GM23338 (cell line): ENCODE measurements around the gene GFOD1. TPM values are rescaled to one million over a fixed set of nuclear protein-coding genes. Genes with fewer than 3 reads are reported as not detected.

Source experiments
- ATAC-seq: fragments of 200-7000 bp; cut with Tn5 transposase; 3 replicates; pipeline ENCODE4 v1.9.1; 2020
- DNase-seq: peaks from one replicate; pipeline ENCODE4 v3.0.0-alpha.2; 2015; ENCODE audit warnings: low spot score
- H2AFZ ChIP-seq: fragments of 200-600 bp; sonication (generic); 2 replicates; pipeline ENCODE4 v1.8.0; 2016; ENCODE audit warnings: antibody characterized with exemption, mild to moderate bottlenecking, moderate library complexity
- H3F3A ChIP-seq: fragments of 200-600 bp; sonication (generic); replicated peaks from 2 replicates; pipeline ENCODE4 v1.8.0; 2017; ENCODE audit warnings: antibody characterized with exemption, mixed run types, low read depth
- H3K27ac ChIP-seq: fragments of 200-600 bp; sonication (generic); 2 replicates; pipeline ENCODE4 v1.6.1; 2016; ENCODE audit warnings: low read depth
- H3K27me3 ChIP-seq: fragments of 200-600 bp; sonication (generic); 2 replicates; pipeline ENCODE4 v1.8.0; 2016; ENCODE audit warnings: mild to moderate bottlenecking, mixed run types, moderate library complexity; ENCODE audit not compliant: insufficient read depth
- H3K36me3 ChIP-seq: fragments of 200-600 bp; sonication (generic); 2 replicates; pipeline ENCODE4 v1.8.0; 2016; ENCODE audit warnings: mild to moderate bottlenecking; ENCODE audit not compliant: insufficient read depth
- H3K4me1 ChIP-seq: fragments of 200-600 bp; sonication (generic); 2 replicates; pipeline ENCODE4 v1.8.0; 2016; ENCODE audit warnings: mild to moderate bottlenecking, moderate library complexity; ENCODE audit not compliant: insufficient read depth
- H3K4me2 ChIP-seq: fragments of 200-600 bp; sonication (generic); 2 replicates; pipeline ENCODE4 v1.7.1; 2017; ENCODE audit warnings: mixed run types
- H3K4me3 ChIP-seq: fragments of 200-600 bp; sonication (generic); 2 replicates; pipeline ENCODE4 v1.6.1; 2016; ENCODE audit warnings: mixed run types
- H3K79me2 ChIP-seq: fragments of 200-600 bp; sonication (generic); replicated peaks from 2 replicates; pipeline ENCODE4 v1.8.0; 2017; ENCODE audit warnings: mild to moderate bottlenecking; ENCODE audit not compliant: insufficient read depth
- H3K9me2 ChIP-seq: fragments of 200-600 bp; sonication (generic); 2 replicates; pipeline ENCODE4 v1.8.0; 2017; ENCODE audit not compliant: insufficient read depth
- H4K20me1 ChIP-seq: fragments of 200-600 bp; sonication (generic); replicated peaks from 2 replicates; pipeline ENCODE4 v1.8.0; 2017; ENCODE audit warnings: mild to moderate bottlenecking; ENCODE audit not compliant: insufficient read depth
- H3K27ac Mint-ChIP-seq: 2 replicates; pipeline ENCODE4 v1.8.0; 2020; ENCODE audit warnings: inconsistent platforms, mild to moderate bottlenecking, moderate library complexity, mixed read lengths
- H3K27me3 Mint-ChIP-seq: 3 replicates; pipeline ENCODE4 v1.8.0; 2022; ENCODE audit warnings: low read depth, mild to moderate bottlenecking, moderate library complexity, mixed read lengths, inconsistent platforms; ENCODE audit not compliant: insufficient read depth, poor library complexity
- H3K36me3 Mint-ChIP-seq: 3 replicates; pipeline ENCODE4 v1.8.0; 2021; ENCODE audit warnings: low read depth, mild to moderate bottlenecking, inconsistent platforms, moderate library complexity, mixed read lengths
- H3K4me1 Mint-ChIP-seq: 3 replicates; pipeline ENCODE4 v1.8.0; 2020; ENCODE audit warnings: mild to moderate bottlenecking, inconsistent platforms, mixed read lengths
- H3K4me3 Mint-ChIP-seq: 3 replicates; pipeline ENCODE4 v1.8.0; 2021; ENCODE audit warnings: moderate library complexity, mild to moderate bottlenecking, inconsistent platforms, mixed read lengths
- H3K9me3 Mint-ChIP-seq: 3 replicates; pipeline ENCODE4 v1.8.0; 2020; ENCODE audit warnings: moderate library complexity, mild to moderate bottlenecking, inconsistent platforms, mixed read lengths
- CREB1 ChIP-seq: fragments of 250-450 bp; sonication (Bioruptor Pico); IDR thresholded peaks from 2 replicates; pipeline ENCODE4 v1.5.0; 2020; ENCODE audit warnings: low read depth, mild to moderate bottlenecking, moderate library complexity
- CTCF ChIP-seq, 2 experiments: fragments of 200-600 bp in 1 of 2; sonication (generic) in 1 of 2; conservative IDR thresholded peaks; 2 replicates each; pipeline versions ENCODE4 v1.5.1 to v1.6.1; 2016 to 2017; ENCODE audit warnings: antibody characterized with exemption in 2 of 2, low read depth in 2 of 2, mild to moderate bottlenecking in 2 of 2, moderate library complexity in 1 of 2
- EZH2 ChIP-seq: fragments of 200-600 bp; sonication (generic); IDR thresholded peaks from one replicate; pipeline ENCODE4 v1.8.0; 2017; ENCODE audit warnings: antibody characterized with exemption, mild to moderate bottlenecking, low read depth; ENCODE audit not compliant: unreplicated experiment
- EZH2phosphoT487 ChIP-seq: fragments of 200-600 bp; sonication (generic); IDR thresholded peaks from one replicate; pipeline ENCODE4 v1.8.1; 2018; ENCODE audit warnings: antibody characterized with exemption; ENCODE audit not compliant: unreplicated experiment
- JUNB ChIP-seq: IDR thresholded peaks from one replicate; pipeline ENCODE4 v1.6.1; 2016; ENCODE audit warnings: antibody characterized with exemption; ENCODE audit not compliant: unreplicated experiment
- NANOG ChIP-seq: IDR thresholded peaks from 2 replicates; pipeline ENCODE4 v1.6.1; 2016; ENCODE audit warnings: antibody characterized with exemption, borderline replicate concordance
- POLR2AphosphoS5 ChIP-seq: IDR thresholded peaks from 2 replicates; pipeline ENCODE4 v1.6.1; 2016; ENCODE audit warnings: antibody characterized with exemption, low read depth
- REST ChIP-seq: IDR thresholded peaks from one replicate; pipeline ENCODE4 v1.6.1; 2018; ENCODE audit warnings: antibody characterized with exemption; ENCODE audit not compliant: unreplicated experiment
- STAT1 ChIP-seq: IDR thresholded peaks from one replicate; pipeline ENCODE4 v1.6.1; 2016; ENCODE audit warnings: antibody characterized with exemption; ENCODE audit not compliant: unreplicated experiment
- ZNF114 ChIP-seq: fragments of 250-450 bp; sonication (Bioruptor Pico); IDR thresholded peaks from 2 replicates; pipeline ENCODE4 v1.5.0; 2020; ENCODE audit warnings: mild to moderate bottlenecking, moderate library complexity
- ZNF331 ChIP-seq: fragments of 250-450 bp; sonication (Bioruptor Pico); IDR thresholded peaks from 2 replicates; pipeline ENCODE4 v1.5.0; 2020; ENCODE audit warnings: low read depth, mild to moderate bottlenecking, moderate library complexity
- polyA plus RNA-seq: library from polyadenylated mRNA; unstranded; fragments of >200 nt; fragmentation: Nextera tagmentation; extraction: Ambion mirVana; gene quantifications from 2 replicates; pipeline ENCODE4 v1.2.1, GENCODE V29; 2016
- total RNA-seq: library from RNA; depleted of rRNA; stranded (reverse); fragments of >200 nt; shearing (Covaris generic); gene quantifications from 2 replicates; pipeline ENCODE4 v1.2.3, GENCODE V29; 2014

The GFOD1 gene
- total and polyA plus RNA-seq, 2 experiments from 2014 or later, result 4.9 to 12.8 TPM

GRCh38 chr6:13467216-13467600 lies 20.2 kb downstream of the GFOD1 start (continued):
- TF ChIP-seq REST, result no peak
- TF ChIP-seq CREB1, result no peak
- TF ChIP-seq ZNF114 (CRISPR knock-in tag), result no peak
- no peak for TF ChIP-seq CTCF (conservative IDR thresholded peaks at IDR 0.05; ENCODE audit: low read depth in 2 of 2)
- TF ChIP-seq EZH2phosphoT487, result no peak
- no peak for TF ChIP-seq POLR2AphosphoS5
- TF ChIP-seq ZNF331 (CRISPR knock-in tag), result no peak
- no peak for TF ChIP-seq STAT1

GRCh38 chr6:13466304-13467215 lies 20.8 kb downstream of the GFOD1 start:
- Histone ChIP-seq H3K27ac (no peak overlapping the region; the same call in 1 of the 2 replicates), H3K36me3 (no peaks in the 10 kb centered on the region), H3K4me3 (no peak overlapping the region), H3K4me2 (no peak overlapping the region), H3K9me2 (no peaks in the 10 kb centered on the region), H3K79me2 (peaks cover 7% of the 10 kb centered on the region), H3F3A (peaks cover 2% of the 10 kb centered on the region; the same call in 1 of the 2 replicates), H4K20me1 (no peaks in the 10 kb centered on the region), H3K27me3 (no peaks in the 10 kb centered on the region), H2AFZ (no peak overlapping the region), H3K4me1 (peaks cover 54% of the 10 kb centered on the region)
- DNase-seq (no peak), ATAC-seq (no peak)
- no peak overlapping the region for H3K4me3 Mint-ChIP-seq
- H3K9me3 Mint-ChIP-seq, result no peaks in the 10 kb centered on the region
- H3K36me3 Mint-ChIP-seq, result peaks cover 15% of the 10 kb centered on the region; the same call in 2 of the 3 replicates
- H3K27ac Mint-ChIP-seq, result no peak overlapping the region; the same call in 1 of the 2 replicates
- H3K4me1 Mint-ChIP-seq, result peaks cover 62% of the 10 kb centered on the region
- H3K27me3 Mint-ChIP-seq, result peaks cover 2% of the 10 kb centered on the region
- no peak for TF ChIP-seq REST
- TF ChIP-seq NANOG, result no peak
- TF ChIP-seq JUNB, result no peak
- TF ChIP-seq EZH2phosphoT487, result no peak
- TF ChIP-seq CREB1, result no peak
- no peak for TF ChIP-seq STAT1
- no peak for TF ChIP-seq EZH2
- TF ChIP-seq ZNF331 (CRISPR knock-in tag), result no peak
